GM18909 (cell line): ENCODE data around the gene PCDH18.
"Not testable (repeated sequence)": the region's sequence is repeated elsewhere in the genome, so short reads cannot be mapped to it uniquely, and the experiment has no call there.

Experiments used
- ATAC-seq: cut with Tn5 transposase; IDR thresholded peaks from one replicate; pipeline ENCODE4 v1.9.1; 2021; ENCODE audit warnings: mild to moderate bottlenecking; ENCODE audit not compliant: unreplicated experiment, poor library complexity

Gene PCDH18

GRCh38 chr4:137531986-137532868 is at the start of gene PCDH18:
Gene PCDH18 (minus strand): TSS chr4:137532494. CDS start chr4:137532088, 406 bp downstream.
- ATAC-seq = peak; percentile 73

GRCh38 chr4:137576446-137576845 is 44.2 kb upstream of the PCDH18 start:
- no peak for ATAC-seq

GRCh38 chr4:137572647-137573046 is 40.4 kb upstream of the PCDH18 start:
- ATAC-seq = no peak

GRCh38 chr4:137572163-137572562 is 39.9 kb upstream of the PCDH18 start:
- ATAC-seq = no peak

GRCh38 chr4:137559801-137560200 is 27.5 kb upstream of the PCDH18 start:
- ATAC-seq = no peak

- ATAC-seq = no peak
Measured at GRCh38 chr4:137558951-137559350, 26.7 kb upstream of the PCDH18 start.

GRCh38 chr4:137545461-137545861 is 13.2 kb upstream of the PCDH18 start:
- no peak for ATAC-seq

GRCh38 chr4:137543648-137544047 is 11.4 kb upstream of the PCDH18 start:
- ATAC-seq = no peak

GRCh38 chr4:137543198-137543597 is 10.9 kb upstream of the PCDH18 start:
- ATAC-seq = no peak

GRCh38 chr4:137541876-137542646 is 9.8 kb upstream of the PCDH18 start:
- ATAC-seq = no peak

- no peak for ATAC-seq
Measured at GRCh38 chr4:137541181-137541580, 8.9 kb upstream of the PCDH18 start.

GRCh38 chr4:137540356-137540755 is 8.1 kb upstream of the PCDH18 start:
- no peak for ATAC-seq

GRCh38 chr4:137538526-137538925 is 6.2 kb upstream of the PCDH18 start:
- ATAC-seq = no peak

- not testable (repeated sequence) for ATAC-seq
Measured at GRCh38 chr4:137537807-137538206, 5.5 kb upstream of the PCDH18 start.

GRCh38 chr4:137536789-137537561 is 4.7 kb upstream of the PCDH18 start:
- no peak for ATAC-seq

GRCh38 chr4:137535718-137536117 is 3.4 kb upstream of the PCDH18 start:
- no peak for ATAC-seq

GRCh38 chr4:137534516-137534915 is 2.2 kb upstream of the PCDH18 start:
- ATAC-seq = no peak

- ATAC-seq = no peak
Measured at GRCh38 chr4:137533855-137534254, 1.6 kb upstream of the PCDH18 start.

GRCh38 chr4:137532869-137533236 is 559 bp upstream of the PCDH18 start:
- no peak for ATAC-seq

GRCh38 chr4:137531168-137531985 is 917 bp downstream of the PCDH18 start:
- no peak for ATAC-seq
